ENCODE results near the gene AKR1C2.
"Not testable (repeated sequence)": the region's sequence is repeated elsewhere in the genome, so short reads cannot be mapped to it uniquely, and the experiment has no call there.

The AKR1C2 gene

GRCh38 chr10:5018134-5018533 is 14.5 kb upstream of the AKR1C2 start:
- TF ChIP-seq POLR2AphosphoS5 (IDR thresholded peaks at IDR 0.05; ENCODE audit: borderline replicate concordance, low read depth, low read length) = no peak
- no peak for TF ChIP-seq FOXP2 (optimal IDR thresholded peaks at IDR 0.05; ENCODE audit: control extremely low read depth, extremely low read length, insufficient read depth)
- no peak for TF ChIP-seq EZH2 (IDR thresholded peaks at IDR 0.05)
- no peak for DNase-seq (ENCODE audit: low read depth, low spot score)
- no peaks in the 10 kb centered on the region for H3K9me3 ChIP-seq (ENCODE audit: low read depth, low read length)
- H3K27ac ChIP-seq = no peak overlapping the region
- H3K9ac ChIP-seq (ENCODE audit: insufficient read length) = no peak overlapping the region
- no peak overlapping the region for H3K4me3 ChIP-seq
- H3K36me3 ChIP-seq (ENCODE audit: insufficient read depth, low read length) = no peaks in the 10 kb centered on the region

- H3K9ac ChIP-seq (ENCODE audit: insufficient read length) = no peak overlapping the region
- TF ChIP-seq EZH2 (IDR thresholded peaks at IDR 0.05) (no peak), POLR2AphosphoS5 (IDR thresholded peaks at IDR 0.05; ENCODE audit: borderline replicate concordance, low read depth, low read length) (no peak), FOXP2 (optimal IDR thresholded peaks at IDR 0.05; ENCODE audit: control extremely low read depth, extremely low read length, insufficient read depth) (no peak)
- no peak for DNase-seq (ENCODE audit: low read depth, low spot score)
- H3K9me3 ChIP-seq (ENCODE audit: low read depth, low read length) = no peaks in the 10 kb centered on the region
- H3K27ac ChIP-seq = no peak overlapping the region
- no peak overlapping the region for H3K4me3 ChIP-seq
- H3K36me3 ChIP-seq (ENCODE audit: insufficient read depth, low read length) = no peaks in the 10 kb centered on the region
Measured at GRCh38 chr10:5014936-5015335, 11.3 kb upstream of the AKR1C2 start.

GRCh38 chr10:5014200-5014910 is 10.7 kb upstream of the AKR1C2 start:
- not testable (repeated sequence) for H3K9me3 ChIP-seq (ENCODE audit: low read depth, low read length); H3K4me3 ChIP-seq; H3K27ac ChIP-seq; H3K9ac ChIP-seq (ENCODE audit: insufficient read length); H3K36me3 ChIP-seq (ENCODE audit: insufficient read depth, low read length); DNase-seq (ENCODE audit: low read depth, low spot score)

- H3K9ac ChIP-seq (ENCODE audit: insufficient read length) = no peak overlapping the region
- no peak for DNase-seq (ENCODE audit: low read depth, low spot score)
- no peaks in the 10 kb centered on the region for H3K9me3 ChIP-seq (ENCODE audit: low read depth, low read length)
- H3K27ac ChIP-seq = no peak overlapping the region
- H3K4me3 ChIP-seq = no peak overlapping the region
- no peak for TF ChIP-seq FOXP2 (optimal IDR thresholded peaks at IDR 0.05; ENCODE audit: control extremely low read depth, extremely low read length, insufficient read depth)
- H3K36me3 ChIP-seq (ENCODE audit: insufficient read depth, low read length) = no peaks in the 10 kb centered on the region
Measured at GRCh38 chr10:5013385-5013784, 9.7 kb upstream of the AKR1C2 start.

GRCh38 chr10:5012595-5012994 is 8.9 kb upstream of the AKR1C2 start:
- Histone ChIP-seq H3K27ac (no peak overlapping the region), H3K4me3 (no peak overlapping the region), H3K9ac (ENCODE audit: insufficient read length) (no peak overlapping the region), H3K9me3 (ENCODE audit: low read depth, low read length) (no peaks in the 10 kb centered on the region), H3K36me3 (ENCODE audit: insufficient read depth, low read length) (no peaks in the 10 kb centered on the region)
- no peak for DNase-seq (ENCODE audit: low read depth, low spot score)
- TF ChIP-seq EZH2 (IDR thresholded peaks at IDR 0.05) (no peak), FOXP2 (optimal IDR thresholded peaks at IDR 0.05; ENCODE audit: control extremely low read depth, extremely low read length, insufficient read depth) (no peak), POLR2AphosphoS5 (IDR thresholded peaks at IDR 0.05; ENCODE audit: borderline replicate concordance, low read depth, low read length) (no peak)

GRCh38 chr10:5011392-5011791 is 7.7 kb upstream of the AKR1C2 start:
- H3K9me3 ChIP-seq (ENCODE audit: low read depth, low read length); DNase-seq (ENCODE audit: low read depth, low spot score); H3K27ac ChIP-seq; H3K36me3 ChIP-seq (ENCODE audit: insufficient read depth, low read length); H3K4me3 ChIP-seq; H3K9ac ChIP-seq (ENCODE audit: insufficient read length): not testable (repeated sequence)

GRCh38 chr10:5010043-5010442 is 6.4 kb upstream of the AKR1C2 start:
- H3K4me3 ChIP-seq; H3K27ac ChIP-seq; DNase-seq (ENCODE audit: low read depth, low spot score); H3K36me3 ChIP-seq (ENCODE audit: insufficient read depth, low read length); H3K9me3 ChIP-seq (ENCODE audit: low read depth, low read length); H3K9ac ChIP-seq (ENCODE audit: insufficient read length): not testable (repeated sequence)

- not testable (repeated sequence) for H3K27ac ChIP-seq; H3K36me3 ChIP-seq (ENCODE audit: insufficient read depth, low read length); DNase-seq (ENCODE audit: low read depth, low spot score); H3K9me3 ChIP-seq (ENCODE audit: low read depth, low read length); H3K4me3 ChIP-seq; H3K9ac ChIP-seq (ENCODE audit: insufficient read length)
Measured at GRCh38 chr10:5008857-5009548, 5.3 kb upstream of the AKR1C2 start.

GRCh38 chr10:5004501-5004900 is 844 bp upstream of the AKR1C2 start:
- H3K27ac ChIP-seq; H3K36me3 ChIP-seq (ENCODE audit: insufficient read depth, low read length); H3K9me3 ChIP-seq (ENCODE audit: low read depth, low read length); H3K4me3 ChIP-seq; DNase-seq (ENCODE audit: low read depth, low spot score); H3K9ac ChIP-seq (ENCODE audit: insufficient read length): not testable (repeated sequence)

- not testable (repeated sequence) for DNase-seq (ENCODE audit: low read depth, low spot score); H3K36me3 ChIP-seq (ENCODE audit: insufficient read depth, low read length); H3K4me3 ChIP-seq; H3K9me3 ChIP-seq (ENCODE audit: low read depth, low read length); H3K27ac ChIP-seq; H3K9ac ChIP-seq (ENCODE audit: insufficient read length)
Measured at GRCh38 chr10:5004030-5004385, 351 bp upstream of the AKR1C2 start.
